ENCODE measurements around the gene VPS37D.

The VPS37D gene

DNA sequence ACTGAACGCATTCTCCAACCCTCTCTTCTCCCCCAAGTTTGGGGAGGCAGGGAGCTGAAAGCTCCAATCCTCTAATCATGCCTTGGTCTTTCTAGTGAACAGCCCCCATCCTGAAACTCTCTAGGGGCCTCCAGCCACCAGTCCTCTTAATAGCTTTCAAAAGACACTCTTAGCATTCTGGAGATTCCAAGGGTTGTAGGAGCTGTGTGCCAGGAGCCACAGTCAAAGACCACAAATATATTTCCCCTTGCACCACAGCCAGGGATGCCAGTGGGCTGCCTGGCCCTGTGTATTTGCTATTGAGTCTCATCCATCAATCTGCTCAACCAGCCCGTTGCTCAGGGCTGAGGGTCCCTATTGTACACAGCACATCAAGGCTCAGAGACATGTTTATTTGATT is 24.8 kb upstream of the VPS37D start:
- Histone ChIP-seq H3K9ac (ENCODE audit: low read length) (no peak overlapping the region), H3K27ac (ENCODE audit: low read depth, low read length) (no peak overlapping the region), H4K20me1 (ENCODE audit: low read depth, low read length) (no peaks in the 10 kb centered on the region), H3K4me3 (ENCODE audit: insufficient read depth, low read length, poor library complexity, severe bottlenecking) (no peak overlapping the region), H3K4me2 (ENCODE audit: low read depth, low read length, poor library complexity, severe bottlenecking) (no peak overlapping the region), H2AFZ (ENCODE audit: low read depth, low read length, severe bottlenecking) (no peak overlapping the region), H3K9me3 (ENCODE audit: insufficient read depth, low read length) (no peaks in the 10 kb centered on the region), H3K27me3 (ENCODE audit: low read length) (no peaks in the 10 kb centered on the region), H3K79me2 (ENCODE audit: insufficient read depth, low read length) (no peaks in the 10 kb centered on the region), H3K36me3 (ENCODE audit: low read length) (no peaks in the 10 kb centered on the region), H3K9me2 (replicated peaks; ENCODE audit: insufficient read depth, low read length) (no peaks in the 10 kb centered on the region), H3F3A (ENCODE audit: insufficient read depth) (no peaks in the 10 kb centered on the region)
- TF ChIP-seq, protein P1, sequence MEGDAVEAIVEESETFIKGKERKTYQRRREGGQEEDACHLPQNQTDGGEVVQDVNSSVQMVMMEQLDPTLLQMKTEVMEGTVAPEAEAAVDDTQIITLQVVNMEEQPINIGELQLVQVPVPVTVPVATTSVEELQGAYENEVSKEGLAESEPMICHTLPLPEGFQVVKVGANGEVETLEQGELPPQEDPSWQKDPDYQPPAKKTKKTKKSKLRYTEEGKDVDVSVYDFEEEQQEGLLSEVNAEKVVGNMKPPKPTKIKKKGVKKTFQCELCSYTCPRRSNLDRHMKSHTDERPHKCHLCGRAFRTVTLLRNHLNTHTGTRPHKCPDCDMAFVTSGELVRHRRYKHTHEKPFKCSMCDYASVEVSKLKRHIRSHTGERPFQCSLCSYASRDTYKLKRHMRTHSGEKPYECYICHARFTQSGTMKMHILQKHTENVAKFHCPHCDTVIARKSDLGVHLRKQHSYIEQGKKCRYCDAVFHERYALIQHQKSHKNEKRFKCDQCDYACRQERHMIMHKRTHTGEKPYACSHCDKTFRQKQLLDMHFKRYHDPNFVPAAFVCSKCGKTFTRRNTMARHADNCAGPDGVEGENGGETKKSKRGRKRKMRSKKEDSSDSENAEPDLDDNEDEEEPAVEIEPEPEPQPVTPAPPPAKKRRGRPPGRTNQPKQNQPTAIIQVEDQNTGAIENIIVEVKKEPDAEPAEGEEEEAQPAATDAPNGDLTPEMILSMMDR (IDR thresholded peaks at IDR 0.05; ENCODE audit: insufficient read depth, low read length, poor library complexity, severe bottlenecking) = no peak
- TF ChIP-seq EZH2phosphoT487 (conservative IDR thresholded peaks at IDR 0.05; ENCODE audit: low read length) = no peak

DNA sequence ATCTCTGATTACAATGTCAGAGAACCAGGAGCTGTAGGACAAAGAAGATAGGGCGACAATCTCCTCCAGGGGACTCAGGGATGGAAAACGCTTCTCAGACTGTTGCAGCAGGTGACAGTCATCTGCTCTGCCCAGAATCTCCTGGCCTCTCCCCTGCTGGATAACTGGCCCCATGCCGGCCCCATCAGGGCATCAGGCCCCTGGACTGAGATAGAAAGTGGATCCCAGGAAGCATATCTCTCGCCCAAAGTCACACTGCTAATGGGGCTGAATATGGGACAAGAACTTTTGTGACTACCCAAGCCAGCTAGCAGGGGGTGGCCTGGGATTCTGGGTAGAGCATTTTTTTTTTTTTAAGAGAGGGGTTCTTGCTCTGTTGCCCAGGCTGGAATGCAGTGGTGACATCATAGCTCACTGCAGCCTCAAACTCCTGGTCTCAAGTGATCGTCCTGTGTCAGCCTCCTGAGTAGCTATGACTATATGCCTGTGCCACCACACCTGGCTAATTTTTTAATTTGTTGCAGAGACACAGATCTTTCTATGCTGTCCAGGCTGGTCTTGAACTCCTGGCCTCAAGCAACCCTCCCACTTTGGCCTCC is 22.8 kb upstream of the VPS37D start:
- TF ChIP-seq, protein P1 (IDR thresholded peaks at IDR 0.05; ENCODE audit: insufficient read depth, low read length, poor library complexity, severe bottlenecking) = no peak
- TF ChIP-seq EZH2phosphoT487 (conservative IDR thresholded peaks at IDR 0.05; ENCODE audit: low read length) = no peak
- Histone ChIP-seq H3F3A (ENCODE audit: insufficient read depth) (no peaks in the 10 kb centered on the region), H3K9me3 (ENCODE audit: insufficient read depth, low read length) (no peaks in the 10 kb centered on the region), H3K27me3 (ENCODE audit: low read length) (no peaks in the 10 kb centered on the region), H3K4me2 (ENCODE audit: low read depth, low read length, poor library complexity, severe bottlenecking) (no peak overlapping the region), H3K79me2 (ENCODE audit: insufficient read depth, low read length) (no peaks in the 10 kb centered on the region), H3K27ac (ENCODE audit: low read depth, low read length) (no peak overlapping the region), H3K9me2 (replicated peaks; ENCODE audit: insufficient read depth, low read length) (no peaks in the 10 kb centered on the region), H3K36me3 (ENCODE audit: low read length) (no peaks in the 10 kb centered on the region), H4K20me1 (ENCODE audit: low read depth, low read length) (no peaks in the 10 kb centered on the region), H3K4me3 (ENCODE audit: insufficient read depth, low read length, poor library complexity, severe bottlenecking) (no peak overlapping the region), H2AFZ (ENCODE audit: low read depth, low read length, severe bottlenecking) (no peak overlapping the region), H3K9ac (ENCODE audit: low read length) (no peak overlapping the region)

DNA sequence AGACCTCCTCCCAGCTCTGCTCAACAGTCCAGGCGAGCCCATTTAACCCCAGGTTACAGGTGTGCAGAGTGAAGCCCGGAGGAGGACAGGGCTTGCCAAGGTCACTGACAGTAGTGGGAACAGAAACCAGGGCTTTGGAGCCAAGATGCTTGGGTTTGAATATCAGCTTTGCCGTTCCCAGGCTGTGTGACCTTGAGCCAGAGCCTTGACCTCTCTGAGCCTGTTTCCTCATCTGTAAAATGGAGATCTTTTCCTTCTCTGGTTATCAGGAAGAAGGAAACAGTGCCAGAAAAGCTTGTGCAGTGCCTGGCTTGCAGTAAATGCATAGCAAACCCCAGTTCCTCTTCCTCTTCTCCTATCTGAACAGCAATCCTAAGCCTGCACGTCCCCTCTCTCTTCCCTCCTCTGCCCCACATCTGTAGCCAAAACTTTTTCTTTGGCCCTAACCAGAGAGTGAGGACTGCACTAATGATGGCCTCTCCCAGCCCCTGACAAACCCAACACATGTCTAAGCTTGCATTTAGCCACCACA is 21.9 kb upstream of the VPS37D start:
- no peaks in the 10 kb centered on the region for H3K79me2 ChIP-seq (ENCODE audit: insufficient read depth, low read length)
- H3K9me2 ChIP-seq (replicated peaks; ENCODE audit: insufficient read depth, low read length) = no peaks in the 10 kb centered on the region
- TF ChIP-seq EZH2phosphoT487 (conservative IDR thresholded peaks at IDR 0.05; ENCODE audit: low read length) = no peak
- TF ChIP-seq, protein P1 (IDR thresholded peaks at IDR 0.05; ENCODE audit: insufficient read depth, low read length, poor library complexity, severe bottlenecking) = no peak
- H4K20me1 ChIP-seq (ENCODE audit: low read depth, low read length) = no peaks in the 10 kb centered on the region
- no peak overlapping the region for H3K4me3 ChIP-seq (ENCODE audit: insufficient read depth, low read length, poor library complexity, severe bottlenecking)
- H3K4me2 ChIP-seq (ENCODE audit: low read depth, low read length, poor library complexity, severe bottlenecking) = no peak overlapping the region
- H3K27me3 ChIP-seq (ENCODE audit: low read length) = no peaks in the 10 kb centered on the region
- no peaks in the 10 kb centered on the region for H3K36me3 ChIP-seq (ENCODE audit: low read length)
- no peak overlapping the region for H3K9ac ChIP-seq (ENCODE audit: low read length)
- no peak overlapping the region for H3K27ac ChIP-seq (ENCODE audit: low read depth, low read length)
- H3F3A ChIP-seq (ENCODE audit: insufficient read depth) = no peaks in the 10 kb centered on the region
- no peak overlapping the region for H2AFZ ChIP-seq (ENCODE audit: low read depth, low read length, severe bottlenecking)
- no peaks in the 10 kb centered on the region for H3K9me3 ChIP-seq (ENCODE audit: insufficient read depth, low read length)

Measured in SU-DHL-6 (cell line).